GM03348 (cell line): ENCODE data around the gene CCDC40.

Source experiments
- DNase-seq: peaks from one replicate; pipeline ENCODE4 v3.0.0; 2012; ENCODE audit warnings: low spot score

CCDC40 gene

DNA sequence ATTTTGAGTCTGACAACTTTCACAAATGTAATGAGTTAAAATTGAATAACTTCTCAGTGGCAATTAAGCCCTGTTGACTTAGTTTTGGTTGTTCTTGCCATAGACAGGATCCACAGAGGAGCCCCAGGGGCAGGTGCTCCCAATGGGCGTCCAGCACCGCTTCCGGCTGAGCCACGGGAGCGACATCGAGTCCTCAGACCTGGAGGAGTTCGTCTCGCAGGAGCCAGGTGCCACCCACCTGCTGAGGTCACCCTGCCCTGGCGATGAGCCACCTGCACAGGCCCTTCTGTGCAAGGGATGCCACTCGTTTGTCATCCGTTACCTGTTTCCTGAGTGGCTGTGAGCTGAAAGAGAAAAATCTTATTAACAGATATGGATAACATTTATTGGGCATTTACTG, 10.7 kb downstream of the CCDC40 start:
- no peak for DNase-seq

DNA sequence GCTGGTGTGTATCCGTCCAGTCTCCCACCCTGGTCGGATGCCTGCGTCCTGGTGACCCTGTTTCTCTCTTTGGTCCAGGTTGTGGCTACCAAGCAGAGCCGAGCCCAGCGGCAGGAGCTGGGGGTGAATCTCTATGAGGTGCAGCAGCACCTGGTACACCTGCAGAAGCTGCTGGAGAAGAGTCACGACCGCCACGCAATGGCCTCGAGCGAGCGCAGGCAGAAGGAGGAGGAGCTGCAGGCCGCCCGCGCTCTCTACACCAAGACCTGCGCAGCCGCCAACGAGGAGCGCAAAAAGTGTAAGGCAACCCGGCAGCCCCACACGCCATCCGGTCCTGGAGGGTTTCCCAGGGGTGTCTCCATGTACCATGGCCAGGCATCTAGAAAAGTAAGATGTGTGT, 13.5 kb downstream of the CCDC40 start:
- DNase-seq = no peak

DNA sequence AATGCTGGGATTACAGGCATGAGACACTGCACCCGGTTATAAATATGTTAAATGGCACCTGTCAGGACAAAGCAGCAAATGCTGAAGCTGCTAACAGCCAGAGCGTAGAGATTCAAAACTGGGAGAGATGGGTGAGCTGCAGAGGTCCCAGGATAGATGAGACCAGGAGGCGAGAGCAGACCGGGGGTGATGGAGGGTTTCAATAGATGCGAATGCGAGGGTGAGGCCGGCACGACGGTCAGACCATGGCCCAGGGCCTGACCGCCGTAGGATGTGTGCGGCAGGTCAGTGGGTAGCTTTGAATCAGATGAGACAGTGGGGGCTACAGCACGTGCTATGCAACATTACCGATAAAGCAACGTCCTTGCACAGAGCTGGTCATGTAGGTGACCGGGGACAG, 14.3 kb downstream of the CCDC40 start:
- no peak for DNase-seq

DNA sequence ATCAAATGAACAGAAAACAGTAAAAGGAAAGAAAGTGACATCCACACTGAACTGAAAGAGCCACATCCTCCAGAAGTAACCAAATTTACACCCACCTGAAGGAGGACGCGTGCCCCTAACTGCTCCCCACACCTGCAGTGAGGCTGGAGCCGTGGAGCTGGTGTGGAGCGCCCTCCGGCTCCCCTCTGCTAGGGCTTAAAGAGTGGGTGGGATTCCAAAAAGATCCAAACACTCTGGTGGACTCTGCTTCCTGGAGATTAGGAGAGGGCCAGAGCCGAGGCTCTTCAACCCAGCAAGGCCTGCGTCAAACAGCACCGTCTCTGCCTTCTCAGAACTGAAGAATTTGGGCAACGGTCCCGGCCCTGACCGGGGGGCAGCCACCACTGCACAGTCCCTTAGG, 15.2 kb downstream of the CCDC40 start:
- no peak for DNase-seq

DNA sequence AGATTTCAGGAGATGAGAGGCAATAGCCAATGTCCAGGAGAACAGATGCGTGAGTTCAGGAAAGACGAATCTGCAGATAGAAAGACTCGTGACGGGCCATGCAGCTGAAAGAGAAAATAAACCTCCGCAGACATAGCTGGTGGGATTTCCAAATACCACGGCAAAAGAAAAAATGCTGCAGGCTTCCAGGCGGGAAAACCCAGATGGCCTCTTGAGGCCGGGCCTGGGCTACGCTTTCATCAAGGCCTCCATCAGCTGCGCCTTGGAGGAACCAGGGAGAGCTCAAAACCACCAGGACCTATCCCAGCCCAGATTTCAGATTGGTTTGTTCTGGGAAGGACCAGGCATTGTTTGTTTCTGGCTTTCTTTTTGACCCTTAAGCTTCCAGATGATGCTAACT, 16.7 kb downstream of the CCDC40 start:
- DNase-seq = no peak

DNA sequence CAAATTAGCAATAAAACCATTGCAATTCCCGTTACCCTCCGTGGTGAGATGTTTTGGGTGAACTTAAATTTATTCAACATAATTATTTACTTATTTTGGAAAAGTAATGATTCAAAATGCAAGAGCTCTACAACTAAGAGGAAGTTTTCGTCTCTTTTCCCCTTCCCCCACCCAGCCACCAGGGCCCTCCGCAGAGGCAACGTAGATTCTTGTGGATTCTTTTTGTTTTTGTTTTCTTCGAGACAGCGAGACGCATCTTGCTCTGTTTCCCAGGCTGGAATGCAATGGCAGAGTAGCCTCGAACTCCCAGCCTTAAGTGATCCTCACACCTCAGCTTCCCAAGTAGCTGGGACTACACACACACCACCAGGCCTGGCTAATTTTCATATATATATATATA, 19.2 kb downstream of the CCDC40 start:
- no peak for DNase-seq

DNA sequence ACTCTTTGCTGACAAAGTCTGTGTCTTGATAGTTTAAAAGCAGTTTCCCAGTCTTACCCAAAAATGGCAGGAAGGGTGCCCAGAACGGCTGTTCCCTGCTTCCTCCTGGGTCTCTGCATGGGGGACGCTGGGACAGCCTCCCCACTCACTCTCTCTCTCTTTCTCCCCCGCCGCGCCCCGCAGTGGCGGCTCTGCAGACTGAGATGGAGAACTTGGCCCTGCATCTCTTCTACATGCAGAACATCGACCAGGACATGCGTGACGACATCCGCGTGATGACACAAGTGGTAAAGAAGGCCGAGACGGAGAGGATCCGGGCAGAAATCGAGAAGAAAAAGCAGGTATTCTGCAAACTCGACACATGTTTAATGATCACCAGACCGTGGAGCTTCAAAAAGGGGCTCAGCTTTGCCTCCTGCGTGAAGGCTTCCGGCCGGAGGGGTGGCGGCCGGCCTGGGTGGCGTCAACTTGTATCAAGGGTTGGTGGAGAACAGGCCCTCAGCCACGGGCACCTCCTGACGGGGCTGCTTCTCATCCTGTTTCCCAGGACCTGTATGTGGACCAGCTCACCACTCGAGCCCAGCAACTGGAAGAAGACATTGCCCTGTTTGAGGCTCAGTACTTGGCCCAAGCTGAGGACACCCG, 22.0 kb downstream of the CCDC40 start:
- no peak for DNase-seq

DNA sequence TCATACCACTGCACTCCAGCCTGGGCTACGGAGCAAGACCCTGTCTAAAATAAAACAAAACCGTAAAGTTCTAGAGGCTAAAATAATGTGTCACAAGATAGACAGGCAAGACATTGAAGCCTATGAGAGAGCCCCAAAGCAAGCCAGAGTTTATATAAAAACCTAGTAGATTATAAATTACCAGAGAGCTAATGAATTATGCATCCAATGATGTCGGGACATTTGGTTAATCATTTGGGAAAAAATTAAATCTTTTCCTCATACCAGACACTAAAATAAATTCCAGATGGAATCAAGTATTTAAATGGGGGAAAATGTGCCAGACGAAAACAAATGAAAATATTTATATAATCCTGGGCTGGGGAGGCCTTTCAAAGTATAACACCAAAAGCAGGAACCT, 24.2 kb downstream of the CCDC40 start:
- DNase-seq = no peak

DNA sequence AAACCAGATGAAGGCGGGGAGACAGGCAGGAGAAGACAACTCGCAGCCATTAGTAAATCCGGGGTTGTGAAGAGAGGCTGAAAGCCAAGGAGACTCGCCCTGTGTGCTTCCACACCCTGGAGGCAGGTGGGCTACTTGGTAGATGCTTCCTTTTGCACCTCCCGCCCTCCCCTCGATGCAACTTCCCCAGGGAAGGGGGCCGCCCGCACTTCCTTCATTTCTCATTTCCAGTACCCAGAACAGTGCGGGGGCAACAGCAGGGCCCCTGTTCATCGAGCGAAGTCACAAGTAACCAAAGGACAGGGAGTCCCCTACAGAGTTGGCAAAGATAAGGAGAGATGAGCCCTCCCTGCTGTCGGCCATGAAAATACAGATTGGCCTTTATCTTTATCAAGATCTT, 25.0 kb downstream of the CCDC40 start:
- no peak for DNase-seq

DNA sequence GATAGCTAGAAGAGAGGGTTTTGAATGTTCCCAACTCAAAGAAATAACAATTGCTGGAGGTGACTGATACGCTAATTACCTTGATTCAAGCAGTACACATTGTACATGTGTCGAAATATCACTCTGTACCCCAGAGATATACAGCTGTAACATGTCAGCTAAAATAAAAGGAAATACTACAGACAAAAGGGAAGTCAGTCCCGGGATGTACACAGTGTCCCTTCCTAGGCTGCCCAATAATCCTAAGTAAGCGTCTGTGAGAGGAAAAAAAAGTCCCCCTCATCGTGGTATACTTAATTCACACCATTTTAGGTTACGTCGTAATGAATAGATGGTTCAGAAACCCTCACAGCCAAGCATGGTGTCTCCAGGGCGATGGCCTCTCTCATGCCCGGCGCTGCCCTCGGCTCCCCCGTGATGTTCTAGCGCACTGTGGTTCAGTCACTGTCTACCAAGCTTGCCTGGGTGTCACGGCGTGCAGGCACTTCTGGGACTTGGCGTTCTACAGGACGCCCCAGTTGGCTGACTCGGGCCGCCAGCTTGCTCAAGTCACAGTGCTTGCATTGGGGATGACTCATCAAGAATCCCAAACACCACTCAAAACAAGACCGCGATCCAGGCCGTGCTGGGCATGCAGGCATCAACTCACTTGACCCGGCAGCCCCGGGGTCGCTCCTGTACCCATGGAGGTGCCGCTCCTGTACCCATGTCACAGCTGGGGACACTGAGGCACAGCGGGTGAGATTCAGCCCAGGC, 27.6 kb downstream of the CCDC40 start:
- DNase-seq = no peak

DNA sequence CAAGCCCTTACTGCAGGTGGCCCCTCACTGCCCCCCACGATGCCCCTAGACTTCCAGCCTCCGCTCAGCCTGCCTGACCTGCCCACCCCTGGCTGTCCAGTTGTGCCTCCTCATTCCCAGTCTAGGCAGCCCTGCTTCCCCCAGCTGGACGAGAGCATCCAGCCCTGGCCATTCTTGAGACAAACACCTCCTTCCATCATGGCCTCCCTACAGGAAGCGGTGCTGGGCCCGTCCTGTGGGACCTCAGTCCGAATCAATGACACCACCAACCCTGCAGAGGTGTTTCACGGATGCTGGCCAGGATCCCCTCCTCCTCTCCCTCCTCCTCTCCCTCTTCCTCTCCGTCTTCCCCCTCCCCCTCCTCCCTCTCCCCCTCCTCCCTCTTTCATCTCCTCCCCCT, 28.3 kb downstream of the CCDC40 start:
- no peak for DNase-seq

DNA sequence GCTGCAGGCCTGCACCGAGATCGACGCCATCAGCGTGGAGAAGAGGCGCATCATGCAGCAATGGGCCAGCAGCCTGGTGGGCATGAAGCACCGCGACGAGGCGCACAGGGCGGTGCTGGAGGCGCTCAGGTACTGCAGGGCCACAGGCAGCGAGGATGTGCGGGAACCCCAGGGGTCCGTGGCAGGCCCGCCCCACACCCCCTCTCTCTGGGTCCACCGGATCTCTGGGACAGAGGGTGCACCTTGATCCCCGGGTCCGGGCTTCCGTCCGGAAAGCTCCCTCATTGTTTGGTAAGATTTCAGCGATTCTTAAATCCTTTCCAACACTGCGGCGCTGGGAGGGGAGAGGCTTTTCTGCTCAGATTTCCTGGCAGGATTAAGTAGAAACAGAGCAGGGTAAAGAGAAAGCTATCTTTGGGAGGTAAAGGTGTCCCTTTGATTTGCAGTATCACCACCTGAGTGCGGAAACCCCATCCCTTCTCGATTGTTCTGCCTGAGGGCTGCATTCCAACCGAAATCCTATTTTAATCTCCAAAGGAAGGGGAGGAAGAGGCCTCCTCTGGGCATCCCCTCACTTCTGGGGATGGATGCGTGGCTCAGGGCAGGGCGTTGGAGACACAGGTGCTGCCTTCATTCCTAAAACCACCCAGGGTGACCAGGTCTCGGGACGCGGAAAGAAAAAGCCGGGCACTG, 29.2 kb downstream of the CCDC40 start:
- DNase-seq = no peak

DNA sequence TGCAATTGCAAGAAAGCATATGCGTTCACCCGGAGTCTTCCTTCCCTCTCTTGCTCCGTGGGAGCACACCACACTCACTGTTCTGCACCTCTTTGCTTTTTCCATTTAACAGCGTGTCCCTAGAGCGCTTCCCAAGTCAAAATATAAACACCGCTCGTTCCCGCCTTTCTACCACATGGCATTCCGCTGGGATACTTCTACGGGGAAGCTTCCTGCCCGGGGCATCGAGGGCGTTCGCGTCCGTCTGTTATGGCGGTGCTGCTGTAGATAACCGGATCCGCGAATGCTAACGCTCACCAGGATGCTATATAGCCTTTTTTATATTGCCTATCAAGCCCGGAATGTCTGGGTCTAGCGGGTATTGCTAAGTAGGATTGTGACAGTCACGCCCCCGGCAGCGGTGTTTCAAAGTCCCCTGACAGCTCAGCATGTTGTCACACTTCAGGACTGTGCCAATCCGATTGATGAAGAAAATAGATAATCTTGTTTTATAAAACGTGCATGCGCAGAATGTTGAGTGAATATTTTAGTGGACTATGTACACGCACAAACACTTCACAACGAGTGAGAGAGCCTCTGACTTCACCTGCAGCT, 31.0 kb downstream of the CCDC40 start:
- no peak for DNase-seq

DNA sequence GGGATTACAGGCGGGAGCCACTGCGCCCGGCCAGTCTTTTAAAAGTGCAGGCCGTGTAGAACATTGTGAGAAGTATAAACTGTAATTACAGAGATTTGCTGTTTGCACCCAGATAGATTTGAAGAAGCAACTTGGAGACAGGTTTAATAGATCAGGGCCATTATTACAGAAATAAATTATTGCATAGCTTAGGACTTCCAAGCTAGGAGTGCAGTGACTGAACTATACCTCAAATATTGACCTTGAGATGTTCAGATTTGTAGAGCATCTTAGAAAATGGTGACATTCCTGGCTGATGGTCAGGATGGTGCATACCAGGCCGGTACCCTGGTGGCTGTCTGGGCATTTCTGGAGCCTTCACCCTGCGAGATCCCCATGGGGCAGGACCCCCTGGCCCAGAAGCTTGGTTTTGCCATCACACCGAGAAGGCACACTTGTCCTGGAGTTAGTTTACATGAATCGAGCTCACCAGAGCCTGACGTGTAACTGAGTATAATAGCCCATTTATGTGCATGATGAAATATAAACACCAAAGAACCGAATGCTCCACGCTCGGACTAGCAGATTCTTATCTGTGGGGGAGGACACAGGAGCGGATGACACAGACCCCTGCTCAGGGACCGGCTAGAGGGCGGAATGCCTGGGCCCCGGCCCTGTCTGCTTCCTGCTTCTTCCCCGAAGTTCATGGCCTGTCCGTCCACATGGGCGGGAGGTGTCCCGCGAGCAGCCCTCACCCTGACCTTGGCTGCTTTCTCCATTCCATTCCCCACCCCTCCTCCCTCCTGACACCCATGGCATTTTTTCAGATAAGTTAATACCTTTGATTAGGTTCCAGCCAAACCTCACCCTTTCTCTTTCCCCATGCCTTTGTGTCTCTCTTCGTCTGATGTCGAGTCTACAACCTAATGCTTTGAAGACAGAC, 32.1 kb downstream of the CCDC40 start:
- no peak for DNase-seq

DNA sequence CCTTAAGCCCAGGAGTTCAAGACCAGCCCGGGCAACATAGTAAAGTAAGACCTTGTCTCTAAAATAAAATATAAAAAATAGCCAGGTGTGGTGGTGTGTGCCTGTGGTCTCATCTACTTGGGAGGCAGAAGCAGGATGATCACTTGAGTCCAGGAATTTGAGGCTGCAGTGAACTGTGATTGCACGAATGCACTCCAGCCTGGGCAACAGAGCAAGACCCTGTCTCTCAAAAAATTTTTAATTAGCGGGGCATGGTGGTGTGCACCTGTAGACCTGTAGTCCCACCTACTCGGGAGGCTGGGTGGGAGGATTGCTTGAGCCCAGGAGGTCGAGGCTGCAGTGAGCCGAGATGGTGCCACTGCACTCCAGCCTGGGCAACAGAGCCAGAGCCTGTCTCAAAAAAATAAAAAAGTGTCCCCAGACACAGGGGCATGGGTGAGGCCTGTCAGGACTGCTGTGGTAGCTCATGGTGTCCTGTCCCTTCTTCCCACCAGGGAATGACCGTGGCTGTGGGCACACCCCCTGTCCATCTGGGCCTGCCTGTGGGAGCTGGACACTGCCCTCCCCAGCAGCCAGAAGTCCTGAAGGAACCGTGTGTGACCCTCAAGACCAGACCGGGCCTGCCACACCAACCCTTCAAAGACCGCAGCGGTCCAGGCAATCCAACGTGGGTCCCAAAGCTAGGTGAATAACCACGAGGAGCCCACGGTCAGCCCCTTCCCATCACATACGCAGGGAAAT, 34.1 kb downstream of the CCDC40 start:
- DNase-seq = peak; percentile 34

DNA sequence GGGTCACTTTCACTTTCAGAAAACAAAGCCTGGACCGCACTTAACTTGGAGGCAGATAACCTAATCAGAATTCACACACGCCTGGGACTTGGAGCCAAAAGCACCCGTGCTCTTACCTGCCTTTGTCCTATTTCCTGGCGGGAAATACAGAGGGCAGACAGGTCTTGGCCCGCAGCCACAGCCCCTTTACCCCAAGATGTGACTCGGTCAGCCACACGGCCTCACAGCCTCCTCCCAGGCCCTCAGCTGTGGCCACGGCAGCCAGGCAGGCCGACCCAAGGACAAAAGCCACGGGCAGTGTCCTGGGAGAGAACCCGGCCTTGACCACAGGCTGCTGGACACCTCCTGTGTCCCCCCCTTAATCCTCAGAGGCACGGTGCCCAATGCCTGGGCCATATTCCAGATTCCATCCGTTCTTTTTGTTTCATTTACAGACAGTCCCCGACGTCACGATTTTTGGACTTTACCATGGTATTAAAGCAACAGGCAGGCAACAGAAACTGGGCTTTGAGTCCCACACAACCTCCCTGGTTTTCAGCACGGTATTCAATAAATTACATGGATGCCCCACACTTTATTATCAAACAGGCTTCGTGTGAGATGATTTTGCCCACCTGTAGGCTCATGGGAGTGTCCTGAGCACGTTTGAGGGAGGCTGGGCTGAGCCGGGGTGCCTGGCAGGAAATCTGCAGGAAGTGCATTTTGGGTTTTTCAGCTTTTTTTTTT, 34.8 kb downstream of the CCDC40 start:
- DNase-seq = peak; percentile 59

DNA sequence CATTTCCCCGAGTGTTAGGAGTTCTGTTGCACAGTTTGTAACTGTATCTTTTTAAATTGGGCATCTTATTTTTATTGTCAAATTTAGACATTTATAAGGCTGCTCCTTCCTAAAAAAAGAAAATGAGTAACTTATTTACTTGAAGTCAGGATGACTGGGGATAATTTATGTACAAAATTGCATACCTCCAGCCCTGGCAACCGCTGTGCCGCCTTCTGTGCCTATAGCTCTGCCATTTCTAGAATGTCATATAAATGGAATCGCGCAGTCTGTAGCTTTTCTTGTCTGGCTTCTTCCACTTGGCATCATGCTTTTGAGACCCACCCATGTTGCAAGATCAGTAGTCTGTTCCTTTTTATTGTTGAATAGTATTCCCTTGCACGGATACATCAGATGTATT, 36.0 kb downstream of the CCDC40 start:
- DNase-seq = no peak

DNA sequence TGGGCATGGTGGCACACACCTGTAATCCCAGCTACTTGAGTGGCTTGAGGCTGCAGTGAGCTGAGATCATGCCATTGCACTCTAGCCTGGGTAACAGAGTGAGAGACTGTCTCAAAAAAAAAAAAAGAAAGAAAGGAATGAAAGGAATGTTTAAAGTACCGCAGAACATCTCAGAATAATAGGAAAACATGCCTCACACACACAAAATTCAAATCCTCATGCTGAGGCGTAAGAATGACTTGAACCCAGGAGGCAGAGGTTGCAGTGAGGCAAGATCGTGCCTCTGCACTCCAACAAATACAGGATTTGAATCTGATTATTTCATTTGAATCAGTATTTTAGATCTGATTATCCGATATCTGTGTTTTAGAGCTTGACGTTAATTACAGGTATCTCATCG, 43.6 kb downstream of the CCDC40 start:
- no peak for DNase-seq

DNA sequence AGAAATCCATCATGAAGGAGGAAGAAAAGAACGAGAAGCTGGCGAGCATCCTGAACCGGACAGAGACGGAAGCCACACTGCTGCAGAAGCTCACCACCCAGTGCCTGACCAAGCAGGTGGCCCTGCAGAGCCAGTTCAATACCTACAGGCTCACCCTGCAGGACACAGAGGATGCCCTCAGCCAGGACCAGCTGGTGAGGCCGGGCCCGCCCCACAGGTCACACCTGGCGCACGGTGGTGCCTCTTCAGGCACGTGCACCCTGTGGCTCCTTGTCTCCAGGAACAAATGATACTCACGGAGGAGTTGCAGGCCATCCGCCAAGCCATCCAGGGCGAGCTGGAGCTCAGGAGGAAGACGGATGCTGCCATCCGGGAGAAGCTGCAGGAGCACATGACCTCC, 45.2 kb downstream of the CCDC40 start:
- no peak for DNase-seq

DNA sequence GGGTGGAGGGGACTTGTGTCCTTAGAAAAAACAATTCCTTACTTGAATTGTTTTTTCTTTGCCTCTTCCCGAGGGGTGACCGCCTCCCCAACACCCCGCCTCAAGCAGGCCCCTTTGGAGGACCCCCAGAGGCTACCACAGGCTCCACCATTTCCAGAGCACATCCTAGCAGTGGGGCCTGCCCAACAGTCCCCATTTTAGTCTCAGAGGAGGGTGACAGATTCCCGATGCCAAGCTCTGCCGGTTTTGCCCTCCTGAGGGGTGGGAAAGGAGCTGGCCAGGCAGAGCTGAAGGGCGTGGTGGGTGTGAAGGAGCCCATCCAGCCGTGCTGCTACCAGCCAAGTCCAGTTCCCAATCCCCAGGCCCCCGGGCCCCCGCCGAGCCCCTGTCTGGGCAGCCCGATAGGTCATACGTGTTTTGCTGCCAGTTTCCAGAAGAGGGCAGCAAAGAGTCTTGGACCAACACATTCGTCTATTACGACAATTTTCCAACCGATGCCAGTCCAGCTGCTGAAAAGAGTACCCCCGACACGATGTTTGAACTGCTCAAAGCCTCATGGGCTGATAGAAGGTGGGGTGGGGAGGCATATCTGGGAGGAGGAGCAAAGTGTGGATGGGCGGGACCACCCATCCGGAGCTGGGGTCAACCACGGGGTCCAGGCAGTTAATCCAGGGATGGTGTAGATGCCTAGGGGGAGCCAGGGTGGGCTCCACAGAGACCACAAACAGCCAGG, 46.1 kb downstream of the CCDC40 start:
- peak; percentile 88 for DNase-seq
